Psoas muscle (tissue), 8 donors: ENCODE data around the gene KLK6. TPM values are rescaled to one million over a fixed set of nuclear protein-coding genes. Genes with fewer than 3 reads are reported as not detected.

Source experiments
- ATAC-seq, 4 donors: fragments of 200-7000 bp; cut with Tn5 transposase; one replicate each; pipeline ENCODE4 v1.9.1; 2020; ENCODE audit warnings: moderate library complexity in 3 of 4, mild to moderate bottlenecking in 2 of 4
- DNase-seq, 2 donors: peaks; one replicate each; pipeline ENCODE4 v3.0.0-alpha.2; 2020
- H3K27ac ChIP-seq: fragments of 200-600 bp; one replicate; pipeline ENCODE4 v1.8.0; 2022
- H3K27me3 ChIP-seq, 3 donors: fragments of 200-600 bp in 1 of 3; one replicate each; pipeline versions ENCODE4 v1.6.1 to v1.8.0; 2013 to 2022; ENCODE audit warnings: low read length in 2 of 3, mild to moderate bottlenecking in 2 of 3, moderate library complexity in 1 of 3; ENCODE audit not compliant: insufficient read depth in 3 of 3
- H3K36me3 ChIP-seq, 2 donors: fragments of 200-600 bp in 1 of 2; one replicate each; pipeline versions ENCODE4 v1.6.1 to v1.8.0; 2013 to 2022; ENCODE audit warnings: low read depth in 1 of 2, mild to moderate bottlenecking in 1 of 2, moderate library complexity in 1 of 2; ENCODE audit not compliant: insufficient read depth in 1 of 2
- H3K4me1 ChIP-seq: fragments of 200-600 bp; one replicate; pipeline ENCODE4 v1.8.0; 2022
- H3K4me3 ChIP-seq: fragments of 200-600 bp; one replicate; pipeline ENCODE4 v1.8.0; 2022; ENCODE audit warnings: mild to moderate bottlenecking
- H3K9me3 ChIP-seq: fragments of 200-600 bp; one replicate; pipeline ENCODE4 v1.8.0; 2022
- WGBS, 3 donors: extraction: QIAGEN DNeasy Blood & Tissue Kit; methylation state at CpG; one replicate each; pipeline versions ENCODE4 v1.1.6 to v1.1.7; 2013; 5-methylcytosine and 5-hydroxymethylcytosine counted together
- intact Hi-C, 2 donors: fragments of 100-400 bp; cut with DNase I; formaldehyde crosslinking; loops; one replicate each; pipeline versions ENCODE4 v1.11.0 to v1.14.2; 2022
- polyA plus RNA-seq, 3 donors: library from polyadenylated mRNA; stranded (reverse); fragments of 200-250 nt; gene quantifications; one replicate each; pipeline ENCODE4 v1.2.3, GENCODE V29; 2013
- total RNA-seq, 4 donors: library from RNA; stranded (reverse); fragmentation: NEBNext Ultra II Directional in 2 of 4; extraction: Animal tissue kit (Norgen Biotek cat#: 25700) in 2 of 4; gene quantifications; one replicate each; pipeline versions ENCODE4 v1.2.1 to v1.2.4, GENCODE V29; 2021 to 2023
- TF ChIP-seq, protein P1 (sequence below): fragments of 200-600 bp; IDR thresholded peaks from one replicate; pipeline ENCODE4 v1.8.0; 2022; ENCODE audit warnings: antibody characterized with exemption
- donor health status: healthy with polysubstance abuse.
- donor health status: DM: no; HTN: no; CAD: no; lungs with moderate emphysema.
- donor health status: Bipolar disorder and iron deficiency.
- donor health status: healthy.
- donor health status: DM: yes; HTN: yes; CAD: no.
- donor health status: DM: no; HTN: no; CAD: no.
- donor health status: DM: no; HTN: no; CAD: no.
- donor health status: DM: yes; HTN: yes; CAD: no.

KLK6 gene
- total and polyA plus RNA-seq, 7 donors: 0.04 TPM; not detected in 6

GRCh38 chr19:50916069-50916468 lies 53.3 kb downstream of the KLK6 start:
- no peak for ATAC-seq
- Histone ChIP-seq H3K27me3 (peaks cover 4 to 26% (median 12%) of the 10 kb centered on the region in 3 donors), H3K9me3 (no peaks in the 10 kb centered on the region), H3K36me3 (no peaks in the 10 kb centered on the region), H3K4me1 (no peaks in the 10 kb centered on the region), H3K4me3 (no peak overlapping the region), H3K27ac (no peak overlapping the region)
- 69 to 75% (median 74%) methylated on average over 2 of the region's 2 CpGs for WGBS, 3 donors
- intact Hi-C loops: no loop called here
- DNase-seq: no peak
- TF ChIP-seq, protein P1, sequence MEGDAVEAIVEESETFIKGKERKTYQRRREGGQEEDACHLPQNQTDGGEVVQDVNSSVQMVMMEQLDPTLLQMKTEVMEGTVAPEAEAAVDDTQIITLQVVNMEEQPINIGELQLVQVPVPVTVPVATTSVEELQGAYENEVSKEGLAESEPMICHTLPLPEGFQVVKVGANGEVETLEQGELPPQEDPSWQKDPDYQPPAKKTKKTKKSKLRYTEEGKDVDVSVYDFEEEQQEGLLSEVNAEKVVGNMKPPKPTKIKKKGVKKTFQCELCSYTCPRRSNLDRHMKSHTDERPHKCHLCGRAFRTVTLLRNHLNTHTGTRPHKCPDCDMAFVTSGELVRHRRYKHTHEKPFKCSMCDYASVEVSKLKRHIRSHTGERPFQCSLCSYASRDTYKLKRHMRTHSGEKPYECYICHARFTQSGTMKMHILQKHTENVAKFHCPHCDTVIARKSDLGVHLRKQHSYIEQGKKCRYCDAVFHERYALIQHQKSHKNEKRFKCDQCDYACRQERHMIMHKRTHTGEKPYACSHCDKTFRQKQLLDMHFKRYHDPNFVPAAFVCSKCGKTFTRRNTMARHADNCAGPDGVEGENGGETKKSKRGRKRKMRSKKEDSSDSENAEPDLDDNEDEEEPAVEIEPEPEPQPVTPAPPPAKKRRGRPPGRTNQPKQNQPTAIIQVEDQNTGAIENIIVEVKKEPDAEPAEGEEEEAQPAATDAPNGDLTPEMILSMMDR: no peak

- H3K4me3 ChIP-seq: no peak overlapping the region
- ATAC-seq (no peak), DNase-seq (no peak)
- H3K27me3 ChIP-seq: peaks cover 4 to 54% (median 26%) of the 10 kb centered on the region in 3 donors
- H3K36me3 ChIP-seq: no peaks in the 10 kb centered on the region
- intact Hi-C loops: no loop called here
- H3K27ac ChIP-seq: no peak overlapping the region
- H3K9me3 ChIP-seq: no peaks in the 10 kb centered on the region
- no peaks in the 10 kb centered on the region for H3K4me1 ChIP-seq
- TF ChIP-seq, protein P1: no peak
- WGBS, 3 donors: 6 to 7% (median 7%) methylated on average over 23 to 29 of the region's 29 CpGs
These were observed 56.4 kb downstream of the KLK6 start for GRCh38 chr19:50912727-50913716.

GRCh38 chr19:50912102-50912599 lies 57.2 kb downstream of the KLK6 start:
- DNase-seq (no peak), ATAC-seq (no peak)
- no peaks in the 10 kb centered on the region for H3K4me1 ChIP-seq
- TF ChIP-seq, protein P1: no peak
- no peak overlapping the region for H3K27ac ChIP-seq
- H3K36me3 ChIP-seq: no peaks in the 10 kb centered on the region
- H3K9me3 ChIP-seq: no peaks in the 10 kb centered on the region
- H3K27me3 ChIP-seq: peaks cover 4 to 63% (median 26%) of the 10 kb centered on the region in 3 donors
- WGBS, 3 donors: 11 to 17% (median 14%) methylated on average over 21 of the region's 21 CpGs
- no peak overlapping the region for H3K4me3 ChIP-seq
- intact Hi-C loops: no loop called here

DNA sequence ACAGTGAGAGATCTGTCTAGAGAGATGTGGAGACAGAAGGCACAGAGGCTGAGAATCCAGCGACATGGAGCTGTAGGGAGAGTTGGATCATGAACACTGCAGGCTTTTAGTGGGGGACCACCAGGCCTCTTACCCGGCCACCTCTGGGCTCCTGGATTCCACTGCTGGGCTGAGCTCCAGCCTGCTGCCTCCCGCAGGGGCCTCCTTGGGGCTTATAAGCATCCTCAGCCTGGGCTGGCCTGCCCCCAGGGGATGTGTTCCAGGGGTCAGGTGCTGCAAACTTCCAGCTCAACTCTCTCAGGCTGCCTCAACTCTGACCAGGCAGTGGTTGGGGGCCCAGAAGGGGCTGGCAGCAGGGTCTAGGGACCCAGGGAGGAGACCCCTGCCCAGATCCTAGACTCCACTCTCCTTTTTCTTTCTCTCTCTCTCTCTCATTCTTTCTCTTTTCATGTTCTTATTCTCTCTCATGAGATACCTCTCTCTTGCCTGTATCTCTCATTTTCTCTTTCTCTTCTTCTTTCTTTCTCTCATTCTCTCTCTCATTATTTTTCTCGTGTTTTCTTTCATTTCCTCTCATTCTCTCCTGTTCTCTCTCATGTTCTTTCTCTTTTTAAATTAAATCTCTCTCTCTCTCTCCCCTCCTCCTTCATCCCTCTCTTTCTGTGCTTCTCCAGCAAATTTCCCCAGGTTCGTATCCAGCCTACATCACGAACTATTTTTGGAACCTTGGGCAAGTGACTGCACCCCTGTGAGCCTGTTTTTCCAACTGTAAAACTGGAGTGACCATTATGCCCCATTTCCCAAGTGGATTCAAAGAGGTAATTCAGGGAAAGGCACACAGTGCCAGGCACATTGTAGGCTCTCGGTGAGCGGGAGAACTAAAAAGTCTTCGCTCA lies 57.9 kb downstream of the KLK6 start, which contains the start of gene KLK4:
KLK4 (minus strand) TSS at position 190 of the 896 bp plus-strand sequence. CDS start 657 bp downstream, outside the sequence.
- intact Hi-C loops: no loop called here
- Histone ChIP-seq H3K36me3 (no peaks in the 10 kb centered on the region), H3K4me1 (no peaks in the 10 kb centered on the region), H3K4me3 (no peak within 1 kb of the TSS), H3K9me3 (no peaks in the 10 kb centered on the region), H3K27me3 (peaks cover 4 to 64% (median 26%) of the 10 kb centered on the region in 3 donors), H3K27ac (no peak within 1 kb of the TSS)
- TF ChIP-seq, protein P1: no peak
- WGBS, 3 donors: 51 to 55% (median 54%) methylated on average over 9 of the region's 9 CpGs
- DNase-seq (no peak), ATAC-seq (no peak)
